Mesendoderm (in vitro differentiated cells): ENCODE results near the gene LDLRAD2.

ENCODE experiments used
- DNase-seq: peaks from one replicate; pipeline ENCODE4 v3.0.0; 2013
- H2AK5ac ChIP-seq: 2 replicates; pipeline ENCODE4 v1.6.1; 2013; ENCODE audit warnings: low read length, inconsistent platforms
- H2BK120ac ChIP-seq: 2 replicates; pipeline ENCODE4 v1.6.1; 2013; ENCODE audit warnings: low read depth, mild to moderate bottlenecking, low read length, moderate library complexity, mixed read lengths
- H2BK15ac ChIP-seq: replicated peaks from 2 replicates; pipeline ENCODE4 v1.6.1; 2013; ENCODE audit warnings: low read depth, mild to moderate bottlenecking, moderate library complexity
- H2BK5ac ChIP-seq: 2 replicates; pipeline ENCODE4 v1.6.1; 2013; ENCODE audit warnings: low read length, inconsistent platforms
- H3K18ac ChIP-seq: 2 replicates; pipeline ENCODE4 v1.6.1; 2013; ENCODE audit warnings: mild to moderate bottlenecking, low read length, mixed read lengths
- H3K23ac ChIP-seq: one replicate; pipeline ENCODE4 v1.6.1; 2013; ENCODE audit warnings: low read length
- H3K27ac ChIP-seq: 2 replicates; pipeline ENCODE4 v1.5.1; 2013; ENCODE audit warnings: low read depth, mild to moderate bottlenecking, inconsistent platforms, low read length, moderate library complexity
- H3K27me3 ChIP-seq: 2 replicates; pipeline ENCODE4 v1.6.1; 2013; ENCODE audit warnings: low read length, control low read depth, mild to moderate bottlenecking, inconsistent platforms; ENCODE audit not compliant: insufficient read depth, poor library complexity
- H3K36me3 ChIP-seq: 2 replicates; pipeline ENCODE4 v1.6.1; 2013; ENCODE audit warnings: low read length, inconsistent platforms; ENCODE audit not compliant: control insufficient read depth, insufficient read depth
- H3K4ac ChIP-seq: one replicate; pipeline ENCODE4 v1.6.1; 2013; ENCODE audit warnings: low read depth, mild to moderate bottlenecking, low read length, moderate library complexity
- H3K4me1 ChIP-seq: 2 replicates; pipeline ENCODE4 v1.6.1; 2013; ENCODE audit warnings: low read depth, low read length, inconsistent platforms; ENCODE audit not compliant: control insufficient read depth
- H3K4me2 ChIP-seq: 2 replicates; pipeline ENCODE4 v1.6.1; 2013; ENCODE audit warnings: low read length
- H3K4me3 ChIP-seq: 2 replicates; pipeline ENCODE4 v1.5.1; 2013; ENCODE audit warnings: mild to moderate bottlenecking, low read length
- H3K56ac ChIP-seq: one replicate; pipeline ENCODE4 v1.6.1; 2013; ENCODE audit warnings: low read length
- H3K79me1 ChIP-seq: 2 replicates; pipeline ENCODE4 v1.6.1; 2013; ENCODE audit warnings: low read length, inconsistent platforms
- H3K79me2 ChIP-seq: 2 replicates; pipeline ENCODE4 v1.6.1; 2013; ENCODE audit warnings: mild to moderate bottlenecking, low read length; ENCODE audit not compliant: control insufficient read depth, insufficient read depth
- H3K9ac ChIP-seq: 2 replicates; pipeline ENCODE4 v1.6.1; 2013; ENCODE audit warnings: low read length, inconsistent platforms
- H4K5ac ChIP-seq: one replicate; pipeline ENCODE4 v1.6.1; 2013; ENCODE audit warnings: low read length
- H4K8ac ChIP-seq: one replicate; pipeline ENCODE4 v1.6.1; 2013; ENCODE audit warnings: low read depth, mild to moderate bottlenecking, control low read depth, low read length, moderate library complexity
- WGBS: extraction: QIAGEN DNeasy Blood & Tissue Kit; methylation state at CpG from one replicate; pipeline ENCODE4 v1.1.7; 2013; ENCODE audit warnings: low lambda C conversion rate, missing lambda C conversion rate; ENCODE audit not compliant: insufficient coverage; ENCODE audit errors: extremely low coverage; 5-methylcytosine and 5-hydroxymethylcytosine counted together

LDLRAD2 gene

DNA sequence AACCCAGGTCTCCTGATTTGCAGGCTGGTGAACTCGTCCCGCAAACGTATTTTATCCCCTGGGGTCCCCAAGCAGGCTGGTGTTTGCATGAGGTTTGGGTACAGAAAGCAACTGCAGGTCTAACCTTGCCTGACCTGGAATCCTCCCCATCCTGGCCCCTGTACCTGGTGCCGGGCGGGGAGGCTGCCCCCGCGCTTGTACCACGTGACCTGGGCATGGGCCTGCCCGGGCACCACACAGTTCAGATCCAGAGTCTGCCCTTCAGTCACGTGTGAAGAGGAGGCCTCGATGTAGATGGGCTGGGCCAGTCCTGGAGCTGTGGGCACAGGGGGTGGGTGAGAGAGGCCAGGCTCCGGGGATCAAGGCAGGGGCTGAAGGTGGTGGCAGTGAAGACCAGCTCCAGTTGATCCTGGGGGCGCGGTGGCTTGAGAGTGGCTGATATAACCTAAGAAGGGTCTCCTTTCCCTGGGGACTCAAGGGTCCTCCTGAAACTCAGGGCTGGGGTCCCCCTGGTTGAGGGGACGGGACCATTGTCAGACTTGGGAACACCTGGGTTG lies 30.6 kb downstream of the LDLRAD2 start:
- Histone ChIP-seq H3K36me3 (peaks cover 7% of the 10 kb centered on the region), H3K4me3 (no peak overlapping the region), H3K9ac (no peak overlapping the region), H3K23ac (no peak overlapping the region), H2AK5ac (no peak overlapping the region), H2BK15ac (no peak overlapping the region), H2BK5ac (no peak overlapping the region), H3K4me1 (no peaks in the 10 kb centered on the region), H3K4me2 (no peak overlapping the region), H3K56ac (no peak overlapping the region), H4K5ac (no peak overlapping the region), H4K8ac (no peak overlapping the region), H3K4ac (no peak overlapping the region), H3K18ac (no peak overlapping the region), H2BK120ac (no peak overlapping the region), H3K27me3 (no peaks in the 10 kb centered on the region), H3K79me1 (no peaks in the 10 kb centered on the region), H3K79me2 (no peaks in the 10 kb centered on the region), H3K27ac (no peak overlapping the region)
- DNase-seq = no peak
- WGBS = no CpG with 5 or more reads among the region's 15 CpGs

DNA sequence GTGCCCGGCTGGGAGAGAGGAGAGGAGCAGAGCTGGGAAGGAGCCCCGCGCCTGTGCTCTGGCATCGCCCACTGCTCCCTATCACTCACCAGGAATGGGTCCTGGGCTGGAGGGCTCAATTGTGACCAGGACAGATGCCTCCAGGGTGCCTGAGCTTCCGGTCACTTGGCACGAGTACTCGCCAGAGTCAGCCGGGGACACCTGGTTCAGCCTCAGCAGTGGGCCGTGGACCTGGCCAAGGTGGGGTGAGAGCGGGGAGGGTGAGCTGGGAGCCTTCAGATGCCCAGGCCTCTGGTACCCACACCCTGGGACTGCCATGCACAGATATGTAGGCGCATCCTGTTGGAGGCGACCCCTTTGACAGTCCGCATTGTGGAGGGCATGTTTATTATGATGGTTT lies 31.1 kb downstream of the LDLRAD2 start:
- Histone ChIP-seq H3K4me2 (no peak overlapping the region), H2BK120ac (no peak overlapping the region), H4K5ac (no peak overlapping the region), H3K27ac (no peak overlapping the region), H3K4me3 (no peak overlapping the region), H3K4ac (no peak overlapping the region), H2BK5ac (no peak overlapping the region), H3K36me3 (peaks cover 7% of the 10 kb centered on the region), H3K18ac (no peak overlapping the region), H3K4me1 (no peaks in the 10 kb centered on the region), H3K79me1 (no peaks in the 10 kb centered on the region), H3K23ac (no peak overlapping the region), H3K56ac (no peak overlapping the region), H4K8ac (no peak overlapping the region), H3K27me3 (no peaks in the 10 kb centered on the region), H2AK5ac (no peak overlapping the region), H3K9ac (no peak overlapping the region), H3K79me2 (no peaks in the 10 kb centered on the region), H2BK15ac (no peak overlapping the region)
- DNase-seq = no peak
- no CpG with 5 or more reads among the region's 13 CpGs for WGBS

DNA sequence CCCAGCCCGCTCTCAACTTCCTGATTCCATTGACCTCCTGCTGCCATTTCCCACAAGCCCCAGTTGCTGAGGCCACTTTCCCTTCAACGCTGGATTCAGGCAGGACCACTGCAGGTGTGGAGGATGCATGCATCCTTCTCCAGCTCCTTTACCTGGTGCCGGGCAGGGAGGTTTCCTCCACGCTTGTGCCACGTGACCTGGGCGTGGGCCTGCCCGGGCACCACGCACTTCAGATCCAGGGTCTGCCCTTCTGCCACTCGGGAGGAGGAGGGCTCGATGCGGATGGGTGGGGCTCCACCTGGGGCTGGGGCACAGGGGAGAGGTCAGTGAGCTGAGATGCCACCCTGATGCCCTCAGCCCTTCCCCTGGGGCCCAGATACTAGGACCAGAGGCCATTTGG lies 31.9 kb downstream of the LDLRAD2 start:
- no CpG with 5 or more reads among the region's 11 CpGs for WGBS
- Histone ChIP-seq H3K56ac (no peak overlapping the region), H3K9ac (no peak overlapping the region)

DNA sequence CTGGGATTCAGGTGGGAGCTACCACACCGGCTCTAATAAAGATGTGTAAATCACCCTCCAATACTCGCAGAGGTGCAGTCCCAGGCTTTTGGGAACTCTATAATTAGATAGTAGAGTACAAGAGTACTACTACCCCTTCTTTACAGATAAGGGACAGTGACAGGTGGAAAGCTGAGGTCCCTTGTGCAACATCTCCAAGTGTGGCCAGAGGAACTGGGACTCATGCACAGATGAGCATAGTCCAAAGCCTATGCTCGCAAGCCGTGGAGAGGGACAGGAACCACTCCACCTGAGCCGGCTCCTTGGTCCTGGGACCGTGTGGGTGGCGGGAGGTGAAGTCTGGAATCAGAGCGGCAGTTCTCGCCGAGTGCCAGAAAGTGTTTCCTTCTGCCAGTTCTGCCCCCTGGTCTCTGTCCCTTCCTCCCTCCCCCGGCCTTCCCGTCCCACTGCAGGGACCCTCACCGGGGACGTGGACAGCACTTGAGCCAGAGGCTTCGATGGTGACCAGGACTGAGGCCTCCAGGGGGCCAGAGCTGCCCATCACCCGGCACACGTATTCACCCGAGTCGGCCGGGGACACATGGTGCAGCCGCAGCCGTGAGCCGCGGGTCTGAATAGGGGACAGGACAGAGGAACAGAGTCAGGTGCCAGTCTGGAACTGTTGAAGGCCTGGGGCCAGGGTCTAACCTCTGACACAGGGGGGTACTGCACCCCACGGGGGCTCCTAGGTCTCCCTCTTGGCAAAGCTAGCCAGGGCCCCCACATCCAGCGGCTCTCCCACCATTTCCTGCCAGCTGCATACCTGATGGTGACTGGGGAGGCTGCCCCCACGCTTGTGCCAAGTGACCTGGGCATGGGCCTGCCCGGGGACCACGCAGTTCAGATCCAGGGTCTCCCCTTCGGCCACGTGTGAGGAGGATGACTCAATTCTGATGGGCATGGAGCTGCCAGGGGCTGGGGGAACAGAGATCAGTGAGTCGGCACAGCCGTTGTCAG lies 33.9 kb downstream of the LDLRAD2 start:
- no CpG with 5 or more reads among the region's 33 CpGs for WGBS

More for the DNA sequence above, 31.9 kb downstream of the LDLRAD2 start:
- Histone ChIP-seq H3K79me1 (no peaks in the 10 kb centered on the region), H3K4me1 (no peaks in the 10 kb centered on the region), H3K18ac (no peak overlapping the region), H3K4me2 (no peak overlapping the region), H2BK15ac (no peak overlapping the region), H3K36me3 (peaks cover 7% of the 10 kb centered on the region), H3K27me3 (no peaks in the 10 kb centered on the region), H3K79me2 (no peaks in the 10 kb centered on the region), H2BK120ac (no peak overlapping the region), H3K27ac (no peak overlapping the region), H2AK5ac (no peak overlapping the region), H3K4ac (no peak overlapping the region), H4K5ac (no peak overlapping the region), H3K23ac (no peak overlapping the region), H4K8ac (no peak overlapping the region), H2BK5ac (no peak overlapping the region), H3K4me3 (no peak overlapping the region)
- DNase-seq = no peak

DNA sequence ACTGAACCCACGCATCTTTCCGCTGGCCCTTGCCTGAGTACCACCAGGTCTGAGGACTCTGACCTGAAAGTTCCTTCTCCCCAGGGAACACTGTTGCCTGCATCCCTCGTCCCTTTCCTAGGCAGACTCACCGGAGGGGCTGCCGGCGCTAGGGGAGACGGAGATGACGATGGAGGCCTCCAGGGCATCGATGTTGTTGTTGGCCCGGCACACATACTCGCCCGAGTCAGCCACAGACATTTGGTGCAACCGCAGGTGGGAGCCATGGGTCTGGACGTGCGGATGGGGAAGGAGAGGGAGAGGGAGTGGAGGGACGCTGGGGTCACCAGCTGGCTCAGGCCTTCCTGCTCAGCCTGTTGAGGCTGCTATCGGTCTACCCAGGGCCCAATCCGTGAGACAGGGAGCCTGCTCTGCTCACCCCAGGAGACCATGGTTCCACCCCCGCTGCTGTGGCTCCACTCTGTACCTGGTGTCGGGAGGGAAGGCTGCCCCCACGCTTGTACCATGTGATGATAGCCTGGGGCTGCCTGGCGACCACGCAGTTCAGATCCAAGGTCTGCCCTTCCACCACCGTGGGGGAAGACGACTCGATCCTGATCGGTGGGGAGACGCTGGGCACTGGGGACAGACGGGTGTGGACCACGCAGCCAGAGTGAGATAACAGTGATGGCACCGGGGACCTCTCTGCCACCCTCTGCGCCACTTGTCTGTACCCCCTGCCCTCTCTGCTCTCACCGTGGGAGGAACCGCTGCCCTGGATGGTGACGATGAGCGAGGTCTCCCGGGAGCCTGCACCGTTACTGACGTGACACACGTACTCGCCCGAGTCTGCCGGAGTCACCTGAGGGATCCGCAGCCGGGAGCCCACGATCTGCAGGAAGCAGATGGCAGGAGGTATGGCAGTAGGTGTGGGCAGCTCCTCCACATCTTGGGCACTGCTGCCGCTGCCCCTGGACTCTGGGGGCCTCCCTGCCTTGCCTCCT lies 35.4 kb downstream of the LDLRAD2 start:
- Histone ChIP-seq H3K4me1 (no peaks in the 10 kb centered on the region), H3K4me3 (no peak overlapping the region)
- WGBS = no CpG with 5 or more reads among the region's 47 CpGs

More for the DNA sequence above, 33.9 kb downstream of the LDLRAD2 start:
- H3K27ac ChIP-seq = no peak overlapping the region
- no peak overlapping the region for H3K18ac ChIP-seq
- H3K79me1 ChIP-seq = no peaks in the 10 kb centered on the region
- H2BK120ac ChIP-seq = no peak overlapping the region
- no peak overlapping the region for H4K5ac ChIP-seq
- no peak overlapping the region for H4K8ac ChIP-seq
- no peak overlapping the region for H3K4me3 ChIP-seq
- H2BK15ac ChIP-seq = no peak overlapping the region
- H3K4me1 ChIP-seq = no peaks in the 10 kb centered on the region
- no peaks in the 10 kb centered on the region for H3K79me2 ChIP-seq
- no peaks in the 10 kb centered on the region for H3K27me3 ChIP-seq
- H3K9ac ChIP-seq = no peak overlapping the region
- H2BK5ac ChIP-seq = no peak overlapping the region
- no peak overlapping the region for H3K56ac ChIP-seq
- no peak for DNase-seq
- H3K4me2 ChIP-seq = no peak overlapping the region
- no peak overlapping the region for H3K4ac ChIP-seq
- H3K23ac ChIP-seq = no peak overlapping the region
- H3K36me3 ChIP-seq = peaks cover 7% of the 10 kb centered on the region
- no peak overlapping the region for H2AK5ac ChIP-seq

More for the DNA sequence above, 35.4 kb downstream of the LDLRAD2 start:
- H3K56ac ChIP-seq = no peak overlapping the region
- no peak overlapping the region for H2BK15ac ChIP-seq
- no peaks in the 10 kb centered on the region for H3K79me1 ChIP-seq
- H3K79me2 ChIP-seq = no peaks in the 10 kb centered on the region
- no peak overlapping the region for H2BK120ac ChIP-seq
- H3K23ac ChIP-seq = no peak overlapping the region
- no peak overlapping the region for H4K8ac ChIP-seq
- H4K5ac ChIP-seq = no peak overlapping the region
- no peak overlapping the region for H3K27ac ChIP-seq
- H2AK5ac ChIP-seq = no peak overlapping the region
- no peak overlapping the region for H3K9ac ChIP-seq
- H3K36me3 ChIP-seq = peaks cover 9% of the 10 kb centered on the region
- H3K27me3 ChIP-seq = no peaks in the 10 kb centered on the region
- H2BK5ac ChIP-seq = no peak overlapping the region
- no peak overlapping the region for H3K4me2 ChIP-seq
- H3K18ac ChIP-seq = no peak overlapping the region
- H3K4ac ChIP-seq = no peak overlapping the region
- no peak for DNase-seq
